ENCODE results near the gene PCGF2.

The PCGF2 gene

DNA sequence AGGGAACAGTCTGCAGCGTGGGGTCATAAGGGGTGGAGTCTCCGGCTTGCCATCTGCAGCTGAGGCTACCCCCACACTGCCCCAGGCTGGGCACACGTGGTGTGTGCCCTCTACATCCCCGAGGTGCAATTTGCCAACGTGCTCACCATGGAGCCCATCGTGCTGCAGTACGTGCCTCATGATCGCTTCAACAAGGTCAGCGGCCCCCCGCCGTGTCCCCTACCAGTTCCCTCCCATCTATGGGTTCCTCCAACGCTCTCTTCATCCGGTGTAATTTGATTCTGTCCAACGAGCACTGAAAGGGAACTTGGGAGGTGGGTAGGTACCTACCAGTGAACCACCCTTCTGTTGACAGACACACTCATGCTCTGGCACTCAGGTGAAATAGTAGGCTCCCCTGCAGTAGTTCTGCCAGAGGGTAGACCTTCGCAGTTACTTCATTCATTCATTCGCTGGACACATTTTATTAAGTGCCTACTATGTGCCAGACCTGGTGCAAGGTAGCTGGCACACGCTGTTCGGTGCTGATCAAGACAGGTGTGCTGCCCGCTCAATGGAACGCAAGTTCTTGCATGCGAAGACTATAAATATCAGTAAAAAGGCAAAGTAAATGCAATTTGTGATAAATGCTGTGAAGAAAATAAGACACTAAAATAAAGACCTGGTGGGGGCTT is 40.3 kb downstream of the PCGF2 start:
- no peak overlapping the region for H3K4me3 ChIP-seq (ENCODE audit: low read length)
- DNase-seq (ENCODE audit: low read depth, low spot score) = no peak

DNA sequence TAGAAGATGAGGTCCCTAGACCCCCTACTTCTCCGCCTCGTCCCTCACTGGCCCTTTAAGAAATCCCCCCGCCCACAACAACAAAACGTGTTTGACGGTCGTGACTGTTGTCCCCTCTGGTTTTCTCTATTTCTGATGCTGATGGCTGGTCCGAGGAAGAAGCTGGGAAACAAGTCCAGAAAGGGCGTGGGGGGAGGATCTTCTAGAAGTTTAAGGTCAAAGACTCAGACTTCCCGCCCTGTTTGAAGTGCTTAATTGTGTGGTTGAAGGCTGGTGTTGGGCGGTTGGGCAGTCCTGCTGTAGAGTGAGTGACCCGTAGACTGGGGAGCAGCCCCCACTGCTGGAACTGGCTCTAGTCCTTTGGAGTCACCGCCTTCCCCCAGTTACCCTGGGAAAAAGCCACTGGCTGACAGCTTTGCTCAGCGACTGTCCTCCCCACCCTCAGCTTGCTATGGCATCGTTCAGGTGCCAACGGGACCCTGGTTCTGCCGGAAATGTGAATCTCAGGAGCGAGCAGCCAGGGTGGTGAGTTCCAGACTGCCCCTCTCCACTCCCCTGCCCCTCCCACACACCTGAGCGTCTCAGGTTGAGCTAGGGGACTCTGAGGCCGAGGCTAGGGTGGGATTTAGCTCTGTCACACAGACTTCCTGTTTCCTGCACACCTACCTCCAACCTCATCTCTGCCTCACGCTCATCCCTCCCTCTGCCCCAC is 41.5 kb downstream of the PCGF2 start:
- DNase-seq (ENCODE audit: low read depth, low spot score) = no peak
- H3K4me3 ChIP-seq (ENCODE audit: low read length) = peak overlapping the region; percentile 79

DNA sequence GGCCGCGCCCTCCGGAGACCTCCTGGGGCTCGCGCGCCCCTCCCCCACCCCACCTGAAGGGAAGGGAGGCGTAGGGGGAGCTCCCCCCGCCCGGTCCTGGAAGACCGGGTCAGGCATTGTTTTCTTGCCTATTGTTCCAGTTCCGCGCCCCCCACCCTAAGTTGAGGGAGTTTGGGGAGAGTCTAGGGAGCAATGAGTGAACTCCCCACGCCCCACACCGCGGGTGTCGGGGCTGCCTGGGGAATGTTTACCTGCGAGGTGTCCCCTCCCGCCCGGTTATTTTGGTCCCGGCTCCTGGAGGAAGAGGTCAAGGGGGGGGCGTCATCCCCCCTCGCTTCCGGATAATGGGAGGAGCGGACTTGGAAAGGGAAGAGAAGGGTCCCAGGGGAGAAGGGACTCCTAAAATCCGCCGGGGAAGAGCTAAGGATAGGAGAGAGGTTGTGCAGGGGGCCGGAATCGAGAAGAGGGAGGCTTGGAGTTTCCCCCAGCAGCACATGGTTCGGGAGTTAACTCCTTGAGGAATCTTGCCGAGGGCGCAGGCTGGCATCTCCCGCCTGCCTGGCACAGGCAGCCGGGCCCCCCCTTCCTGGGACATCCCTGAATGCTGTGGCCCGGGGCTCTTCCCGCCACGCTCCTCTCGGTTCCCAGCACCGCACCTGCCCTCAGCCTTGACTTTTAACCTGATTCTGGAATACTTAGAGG is 42.2 kb downstream of the PCGF2 start:
- H3K4me3 ChIP-seq (ENCODE audit: low read length) = peak overlapping the region; percentile 79
- DNase-seq (ENCODE audit: low read depth, low spot score) = no peak

DNA sequence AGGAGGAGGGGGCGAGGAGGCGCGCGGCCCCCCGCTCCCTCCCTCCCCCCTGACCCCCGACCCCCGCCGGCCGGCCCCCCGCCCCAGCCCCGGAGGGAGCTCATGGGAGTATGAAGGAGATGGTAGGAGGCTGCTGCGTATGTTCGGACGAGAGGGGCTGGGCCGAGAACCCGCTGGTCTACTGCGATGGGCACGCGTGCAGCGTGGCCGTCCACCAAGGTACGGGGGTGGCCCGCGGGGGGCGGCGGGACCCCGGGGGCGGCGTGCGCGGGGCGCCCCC is 42.7 kb downstream of the PCGF2 start:
- no peak for DNase-seq (ENCODE audit: low read depth, low spot score)
- peak overlapping the region; percentile 79 for H3K4me3 ChIP-seq (ENCODE audit: low read length)

DNA sequence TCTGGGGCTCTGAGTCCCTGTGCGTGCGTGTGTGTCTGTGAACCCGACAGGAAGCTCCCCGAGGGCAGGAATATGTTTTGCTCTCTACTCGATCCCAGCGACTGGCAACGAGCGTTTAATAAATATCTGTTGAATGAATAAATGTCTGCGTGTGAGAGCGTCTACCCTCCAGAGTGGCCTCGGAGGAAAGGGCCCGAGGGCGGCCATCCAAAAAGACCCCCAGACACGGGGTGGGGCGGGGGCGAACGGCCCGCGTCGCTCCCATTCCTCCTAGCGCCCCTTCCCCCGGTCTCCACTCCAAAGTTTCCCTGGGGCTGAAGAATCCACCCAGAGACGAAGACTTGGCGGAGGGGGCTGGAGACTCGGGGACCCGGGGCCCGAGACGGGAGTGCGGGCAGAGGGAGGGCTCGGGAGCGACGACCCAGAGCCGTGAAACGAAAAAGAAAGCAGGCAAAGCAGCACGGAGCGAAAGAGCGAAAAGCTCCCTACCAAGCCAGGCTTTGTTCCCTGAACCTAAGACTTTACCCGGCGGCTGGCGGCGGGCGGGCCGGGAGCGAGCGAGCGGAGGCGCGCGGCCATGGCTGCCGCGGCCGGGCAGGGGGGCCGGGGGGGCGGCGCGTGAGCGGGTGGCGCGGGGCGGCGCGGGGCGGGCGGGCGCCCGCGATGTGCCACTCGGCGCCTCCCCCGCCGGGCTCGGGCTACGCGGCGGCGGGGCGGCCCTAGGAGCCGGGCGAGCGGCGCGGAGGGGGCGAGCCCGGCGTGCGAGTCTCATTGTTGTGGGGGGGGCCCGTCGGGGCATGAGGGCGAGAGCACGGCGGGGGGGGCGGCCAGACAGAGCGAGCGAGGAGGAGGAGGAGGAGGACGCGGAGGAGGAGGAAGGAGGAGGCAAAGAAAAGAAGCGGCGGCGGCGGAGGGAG is 43.3 kb downstream of the PCGF2 start, which contains the start of gene MLLT6:
Gene MLLT6, plus strand, starts transcription at position 668 of the 917 bp plus-strand sequence. CDS start 360 bp downstream, outside the sequence.
- peak within 1 kb of the TSS; percentile 95 for H3K4me3 ChIP-seq (ENCODE audit: low read length)
- DNase-seq (ENCODE audit: low read depth, low spot score) = peak; percentile 70

DNA sequence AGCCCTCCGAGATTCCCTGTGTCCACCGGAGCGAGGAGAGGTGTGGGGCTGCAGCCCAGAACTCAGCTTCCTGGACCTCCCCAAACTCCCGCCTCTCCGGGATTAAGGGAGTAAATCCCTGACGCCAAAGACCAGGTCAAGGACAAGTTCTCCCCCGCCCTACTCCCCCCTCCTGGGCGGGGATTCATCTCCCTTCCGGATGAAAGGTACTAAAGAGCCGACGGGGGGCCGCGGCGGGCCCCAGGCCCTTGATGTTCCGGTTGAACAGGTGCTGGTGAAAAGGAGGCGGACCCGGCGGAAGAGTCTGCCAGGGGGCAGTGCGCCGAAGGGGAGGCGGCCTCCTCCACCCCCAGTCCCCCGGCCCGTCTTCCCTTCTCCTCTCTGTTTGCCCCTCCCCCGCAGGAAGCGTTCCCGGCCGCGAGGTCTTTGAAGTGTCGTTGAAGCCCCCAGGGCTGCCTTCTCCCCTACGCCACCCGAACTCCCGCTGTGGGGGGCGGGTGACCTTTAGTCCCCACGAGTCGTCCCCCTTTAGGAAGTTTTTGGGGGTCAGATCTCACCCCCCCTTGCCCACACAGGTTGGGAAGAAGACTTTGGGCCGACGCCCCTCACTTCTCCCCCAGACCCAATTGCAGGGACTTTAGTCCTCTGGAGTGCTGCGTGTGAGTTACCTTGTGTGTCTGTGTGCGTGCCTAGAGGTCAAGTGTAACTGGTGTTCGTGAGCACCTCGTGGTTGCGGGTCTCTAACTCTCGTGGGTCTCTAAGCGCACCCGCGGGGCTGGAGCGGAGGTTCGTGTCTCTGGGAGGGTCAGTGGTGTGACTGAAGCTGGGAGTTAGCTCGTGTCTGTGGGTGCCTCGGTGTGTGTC is 44.2 kb downstream of the PCGF2 start:
- peak; percentile 93 for DNase-seq (ENCODE audit: low read depth, low spot score)
- peak overlapping the region; percentile 95 for H3K4me3 ChIP-seq (ENCODE audit: low read length)

DNA sequence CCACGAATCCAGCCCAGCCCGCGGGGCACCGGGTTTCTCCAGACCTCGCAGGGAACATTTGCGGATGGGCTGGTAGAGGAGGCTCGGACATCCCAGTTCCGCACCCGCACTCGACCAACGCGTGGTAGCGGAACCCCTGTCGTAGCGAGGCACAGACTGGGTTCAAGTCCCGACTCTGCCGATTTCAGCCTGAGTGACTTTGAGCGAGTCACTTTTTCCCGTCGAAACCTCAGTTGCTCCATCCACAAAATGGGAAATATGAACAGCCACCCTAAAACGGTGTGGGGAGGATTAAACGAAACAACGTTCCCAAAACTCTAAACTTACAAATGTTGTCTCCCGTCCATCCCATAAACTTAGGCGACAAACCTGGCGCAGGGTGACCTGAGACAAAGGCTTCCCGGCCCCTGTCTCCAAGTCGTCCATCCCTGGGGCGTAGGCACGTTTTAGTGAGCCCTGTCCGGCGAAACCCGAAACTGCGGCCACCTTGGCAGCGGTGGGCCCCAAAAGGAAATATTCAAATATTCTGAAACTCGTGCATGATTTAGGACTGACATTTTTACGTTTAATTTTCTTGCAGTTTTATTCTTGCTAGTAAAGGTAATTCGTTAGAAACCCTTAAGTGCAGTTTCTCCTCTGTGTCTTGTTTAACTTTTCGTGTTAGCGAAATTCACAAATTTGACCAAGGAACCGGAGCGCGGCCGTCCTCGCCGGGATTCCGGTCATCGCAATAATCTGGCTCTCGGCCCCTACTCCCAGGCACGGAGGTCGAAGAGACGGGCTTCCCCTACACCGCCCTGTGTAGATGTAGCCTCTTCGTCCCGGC is 45.0 kb downstream of the PCGF2 start:
- no peak for DNase-seq (ENCODE audit: low read depth, low spot score)
- H3K4me3 ChIP-seq (ENCODE audit: low read length) = peak overlapping the region; percentile 95

DNA sequence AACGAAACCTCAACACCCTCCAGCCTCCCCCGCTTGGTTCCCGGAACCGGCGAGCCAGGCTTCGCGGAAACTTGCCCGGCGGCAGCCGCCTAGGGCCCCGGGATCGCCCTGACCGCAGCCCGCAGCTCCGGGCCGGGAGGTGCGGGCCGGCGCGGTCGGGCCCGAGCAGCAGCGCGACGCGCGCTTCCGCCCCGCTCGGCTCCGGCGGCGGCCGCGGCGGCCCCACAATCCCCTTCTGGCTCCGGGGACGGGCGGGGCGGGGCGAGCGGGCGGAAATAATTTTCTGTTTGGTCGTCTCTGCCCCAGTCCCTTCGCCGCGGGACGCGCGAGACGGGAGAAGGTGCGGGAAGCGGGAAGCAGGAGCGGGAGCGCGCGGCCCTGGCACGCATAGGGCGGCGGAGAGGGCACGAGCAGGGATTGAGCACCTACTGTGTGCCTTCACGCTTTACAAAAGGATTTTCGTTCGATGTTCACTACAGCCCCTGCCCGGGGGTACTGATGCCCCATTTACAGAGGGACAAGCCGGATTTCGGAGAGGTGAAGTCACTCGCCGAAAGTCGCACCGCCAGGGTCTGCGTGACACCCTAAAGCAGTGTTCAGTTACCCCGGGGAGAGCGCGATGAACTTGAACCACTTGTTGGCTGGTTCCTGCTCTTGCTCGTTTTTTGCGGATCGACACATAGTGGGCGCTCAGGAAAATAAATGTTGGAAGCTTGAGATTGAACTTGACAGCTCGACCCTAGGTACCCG is 45.8 kb downstream of the PCGF2 start:
- peak; percentile 70 for DNase-seq (ENCODE audit: low read depth, low spot score)
- H3K4me3 ChIP-seq (ENCODE audit: low read length) = peak overlapping the region; percentile 95

DNA sequence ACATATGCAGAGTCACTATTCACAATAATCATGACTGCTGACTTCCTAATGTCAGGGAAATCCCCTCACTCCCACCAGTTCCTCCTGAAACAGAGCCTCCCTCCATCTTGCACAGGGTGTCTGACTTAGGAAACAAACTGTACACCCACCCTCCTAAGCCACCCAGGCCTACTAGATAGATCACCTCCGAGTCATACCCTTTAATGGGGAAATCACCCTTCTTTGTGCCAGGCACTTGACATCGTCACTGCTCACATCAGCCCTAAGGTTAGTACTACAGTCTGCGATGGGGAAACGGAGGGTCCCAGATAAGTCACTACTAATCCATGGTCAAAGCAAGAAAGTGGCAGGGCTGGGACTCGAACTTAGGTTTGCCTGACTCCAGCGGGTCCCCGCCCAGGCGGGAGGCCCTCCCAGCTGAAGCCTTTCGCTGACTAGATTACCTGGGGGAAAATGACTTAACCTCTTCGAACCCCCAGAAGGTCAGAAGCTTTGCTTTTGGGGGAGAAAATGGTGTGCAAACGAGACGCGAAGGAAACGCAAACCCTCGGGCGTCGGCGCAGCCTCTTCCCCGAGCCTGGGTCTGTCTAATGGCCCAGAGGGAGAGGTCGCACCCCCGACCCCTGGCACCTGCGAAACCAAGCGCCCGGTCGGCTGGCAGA is 46.5 kb downstream of the PCGF2 start:
- no peak for DNase-seq (ENCODE audit: low read depth, low spot score)
- H3K4me3 ChIP-seq (ENCODE audit: low read length) = peak overlapping the region; percentile 95

DNA sequence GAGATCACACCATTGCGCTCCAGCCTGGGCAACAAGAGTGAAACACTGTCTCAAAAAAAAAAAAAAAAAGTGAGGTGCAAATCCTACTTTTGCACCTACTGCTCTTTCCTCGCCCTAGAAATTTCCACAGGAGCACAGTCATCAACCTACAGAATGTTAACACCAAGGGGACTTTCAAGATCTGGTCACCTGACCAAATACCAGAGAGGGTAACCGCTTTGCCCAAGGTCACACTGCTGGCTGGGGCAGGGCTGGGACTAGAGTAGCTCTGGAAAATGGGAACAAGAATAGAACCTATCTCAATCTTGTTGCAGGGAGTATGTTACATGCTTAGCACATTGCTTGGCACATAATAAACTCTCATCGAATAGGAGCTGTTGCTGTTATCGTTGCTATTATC is 49.4 kb downstream of the PCGF2 start:
- H3K4me3 ChIP-seq (ENCODE audit: low read length) = no peak overlapping the region
- no peak for DNase-seq (ENCODE audit: low read depth, low spot score)

DNA sequence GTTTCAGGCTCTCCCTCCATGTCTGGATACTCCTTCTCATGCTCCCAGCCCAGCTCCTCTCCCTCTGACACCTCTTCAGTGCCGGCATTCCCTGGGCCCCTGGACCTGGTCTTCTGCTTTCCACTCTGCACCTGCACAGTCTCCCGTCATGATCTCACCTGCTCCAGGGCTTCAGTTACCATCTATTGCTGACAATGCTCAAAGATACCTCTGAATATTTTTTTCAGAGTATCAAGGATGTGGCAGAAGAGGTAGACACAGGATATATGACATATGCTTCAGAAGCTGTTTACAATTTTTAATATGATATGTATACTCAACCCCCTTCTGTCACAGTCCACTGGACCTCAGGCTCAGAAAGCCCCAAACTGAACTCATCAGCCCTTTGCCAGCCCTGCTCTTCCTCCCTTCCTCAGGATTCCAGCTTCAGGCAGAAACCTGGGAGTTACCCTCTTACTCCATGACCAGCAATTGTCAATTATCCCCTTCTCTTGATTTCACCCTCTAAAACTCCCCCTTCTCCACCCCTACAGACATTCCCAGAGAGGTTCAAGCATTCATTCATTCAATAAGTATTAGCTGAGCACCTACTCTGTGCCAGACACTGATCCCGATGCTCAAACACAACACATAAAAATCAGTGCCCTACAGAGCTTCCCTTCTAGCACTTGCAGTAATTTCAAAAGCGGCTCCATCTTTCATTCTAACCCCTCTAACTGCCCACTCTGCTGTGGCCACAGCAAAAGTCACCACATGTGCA is 50.9 kb downstream of the PCGF2 start:
- no peak for DNase-seq (ENCODE audit: low read depth, low spot score)
- no peak overlapping the region for H3K4me3 ChIP-seq (ENCODE audit: low read length)

DNA sequence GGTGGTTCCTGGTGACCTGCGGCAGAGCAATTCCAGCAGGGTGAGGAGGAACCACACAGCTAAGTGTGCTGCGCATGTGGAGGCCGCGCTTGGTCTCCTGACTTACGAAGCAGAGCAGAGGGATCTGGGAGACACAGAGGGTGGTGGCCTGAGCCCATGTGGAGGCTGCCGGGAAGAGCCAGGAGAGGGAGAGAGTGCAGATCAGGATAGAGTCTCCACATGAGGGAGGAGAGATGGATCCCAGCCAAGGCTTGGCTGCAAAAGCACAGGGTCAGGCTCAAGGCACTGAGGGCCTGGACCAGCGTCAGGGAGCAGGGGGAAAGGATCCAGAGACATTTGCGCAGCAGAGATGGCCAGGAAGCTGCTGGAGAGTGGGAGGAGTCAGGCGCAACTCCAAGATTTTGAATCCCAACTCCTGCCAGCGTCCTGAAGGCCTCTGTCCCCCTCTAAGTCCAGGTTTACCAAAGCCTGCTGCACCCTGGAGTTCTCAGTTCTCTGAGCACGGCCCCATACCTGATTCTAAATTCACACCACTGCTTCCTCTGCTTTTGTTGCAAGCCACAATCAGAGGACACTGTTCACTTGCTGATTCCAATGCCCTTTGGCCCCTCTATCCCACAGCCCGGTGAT is 54.3 kb downstream of the PCGF2 start:
- DNase-seq (ENCODE audit: low read depth, low spot score) = no peak
- H3K4me3 ChIP-seq (ENCODE audit: low read length) = no peak overlapping the region

DNA sequence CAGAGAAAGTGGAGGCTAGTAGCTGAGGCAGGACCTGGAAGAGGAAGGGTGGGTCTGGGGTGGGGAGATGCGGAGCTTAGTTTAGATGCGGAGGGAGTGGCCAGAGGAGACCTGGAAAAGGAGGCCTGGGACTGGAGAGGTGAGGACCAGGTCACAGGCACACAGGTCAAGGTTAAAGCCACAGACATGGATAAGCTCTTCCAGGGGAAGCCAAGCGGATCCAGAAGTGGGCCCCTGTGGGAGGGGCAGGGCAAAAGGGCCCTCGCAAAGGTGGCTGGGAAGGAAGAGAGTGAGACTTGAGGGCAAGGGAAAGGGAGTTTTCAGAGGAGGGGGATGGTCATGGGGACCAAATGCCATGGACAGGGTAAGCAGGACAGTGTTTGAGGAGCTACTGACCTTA is 57.0 kb downstream of the PCGF2 start:
- no peak overlapping the region for H3K4me3 ChIP-seq (ENCODE audit: low read length)
- no peak for DNase-seq (ENCODE audit: low read depth, low spot score)

DNA sequence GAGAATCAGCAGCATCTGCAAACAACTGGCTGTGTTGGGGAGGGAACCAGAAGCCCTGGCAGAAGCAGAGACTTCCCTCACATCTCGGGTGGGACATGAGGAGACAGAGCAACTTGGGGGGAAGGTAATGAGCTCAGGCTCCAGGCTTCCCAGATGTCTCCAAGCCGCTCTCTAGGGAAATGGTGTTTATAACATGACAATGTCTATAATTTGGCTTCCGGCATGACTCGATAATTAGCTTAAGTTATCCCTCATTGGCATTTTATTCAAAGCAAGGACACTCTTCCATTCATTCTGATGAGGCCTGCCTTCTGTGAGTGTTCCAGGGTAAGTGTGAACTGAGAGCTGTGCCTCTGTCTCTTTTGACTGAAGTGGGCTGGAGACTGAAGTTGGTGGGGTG is 57.8 kb downstream of the PCGF2 start:
- DNase-seq (ENCODE audit: low read depth, low spot score) = no peak
- H3K4me3 ChIP-seq (ENCODE audit: low read length) = no peak overlapping the region

DNA sequence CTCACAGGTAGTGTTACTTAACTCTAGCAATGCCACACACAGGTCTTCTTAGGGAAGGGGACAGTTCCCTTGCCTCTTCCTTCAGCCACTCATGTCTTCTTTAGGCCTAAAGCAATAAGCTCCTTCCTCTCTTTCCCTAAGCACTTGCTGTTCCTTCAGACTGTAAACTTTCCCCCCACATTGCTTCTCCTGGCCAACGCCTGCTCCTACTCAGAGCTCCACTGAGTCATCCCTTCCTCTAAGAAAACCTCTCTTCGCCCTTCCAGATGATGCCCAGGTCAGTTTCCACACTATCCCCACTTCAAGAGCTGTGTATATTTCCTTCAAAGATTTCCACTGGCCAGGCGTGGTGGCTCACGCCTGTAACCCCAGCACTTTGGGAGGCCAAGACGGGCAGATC is 60.9 kb downstream of the PCGF2 start:
- H3K4me3 ChIP-seq (ENCODE audit: low read length) = no peak overlapping the region
- DNase-seq (ENCODE audit: low read depth, low spot score) = no peak

Measured in Jurkat, Clone E6-1 (cell line).